Measurements from ENCODE around the gene TREML1. TPM values are rescaled to one million over a fixed set of nuclear protein-coding genes. Genes with fewer than 3 reads are reported as not detected.

The TREML1 gene
- total and polyA plus RNA-seq, 9 of the 15 experiments (the other 6 are each of a cell fraction or from before 2014, with no cell fraction given): not detected

DNA sequence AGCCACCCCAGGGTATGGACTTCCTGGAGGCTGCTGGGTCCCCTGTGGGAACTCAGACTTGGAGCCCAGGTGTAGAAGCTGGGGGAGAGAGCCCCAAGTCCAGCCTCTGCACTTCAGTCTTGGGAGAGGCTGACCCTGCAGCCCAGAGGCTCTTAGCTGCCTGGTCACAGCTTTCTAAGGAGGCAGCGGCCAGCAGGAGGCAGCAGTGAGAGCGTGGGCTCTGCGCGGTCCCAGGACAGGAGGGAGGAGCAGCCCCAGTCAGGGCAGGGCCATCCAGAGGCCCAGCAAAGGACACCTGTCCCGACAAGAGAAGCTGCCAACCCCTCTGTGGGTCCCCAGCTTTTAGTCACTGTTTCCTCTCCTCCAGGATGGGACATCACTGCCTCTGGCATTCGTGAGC lies 37.4 kb upstream of the TREML1 start:
- intact Hi-C loops (cut with micrococcal nuclease) (loop anchor here (5.0 kb wide), 1 partner anchor 126 kb away; no protein-coding TSS in a partner anchor), in situ Hi-C loops (cut with MboI) (no loop called here)
- ATAC-seq (peak; percentile 94), FAIRE-seq (peak; percentile 67), DNase-seq (ENCODE audit: extremely low read depth in 1 of 4, low spot score in 3 of 4) (peak; percentile 62 to 76 (median 66))
- ChIA-PET POLR2A (interaction anchor here (0.7 to 1.4 kb wide), 3 partner anchors 16 to 1123 kb away, joined by 3 to 4 read pairs (median 3); no protein-coding TSS in a partner anchor), CTCF (ENCODE audit: low intra/inter-chr PET ratio) (interaction anchor here (0.6 kb wide), 1 partner anchor 11 kb away, joined by 4 read pairs; no protein-coding TSS in a partner anchor)
- 6% methylated on average over 6 of the region's 6 CpGs for WGBS (ENCODE audit: insufficient coverage, low coverage, missing lambda C conversion rate)
- Histone ChIP-seq H3K9ac (ENCODE audit: insufficient read depth in 1 of 2, low read depth in 2 of 2, low read length in 2 of 2) (no peak overlapping the region), H3K4me2 (ENCODE audit: insufficient read depth, low read length) (no peak overlapping the region; the same call in 1 of the 2 replicates), H4K20me1 (replicated peaks; ENCODE audit: control insufficient read depth, insufficient read depth, low read length) (no peaks in the 10 kb centered on the region), H3K4me3 (no peak overlapping the region), H3K9me1 (ENCODE audit: control insufficient read depth, insufficient read depth, low read length) (no peaks in the 10 kb centered on the region), H3K4me1 (replicated peaks in 1 of 2; ENCODE audit: control insufficient read depth in 2 of 2, insufficient read depth in 2 of 2, low read length in 2 of 2) (no peaks in the 10 kb centered on the region), H3K36me3 (ENCODE audit: control insufficient read depth, insufficient read depth, low read length) (no peaks in the 10 kb centered on the region), H2AFZ (ENCODE audit: low read depth, low read length) (no peak overlapping the region), H3K79me2 (ENCODE audit: control insufficient read depth, insufficient read depth, low read length) (no peaks in the 10 kb centered on the region), H3K27ac (ENCODE audit: extremely low read depth, low read depth, low read length) (no peak overlapping the region), H3K9me3 (replicated peaks; ENCODE audit: control insufficient read depth, insufficient read depth, low read depth, low read length) (no peaks in the 10 kb centered on the region), H3K27me3 (ENCODE audit: control insufficient read depth in 2 of 2, insufficient read depth in 2 of 2, low read length in 2 of 2) (0 out of 5 replicates have a peak, but pooled peaks cover 0 to 8% of the 10 kb centered on the region in 2 experiments)
- BruUV-seq (replicated peaks): no TSS peak
- TF ChIP-seq RCOR1 (IDR thresholded peaks at IDR 0.05; ENCODE audit: borderline replicate concordance in 1 of 2, low read depth in 2 of 2, low read length in 2 of 2) (0 out of 4 replicates have a peak, but pooled peaks of 1 of the 2 experiments have one; percentile 9), MYC (IDR thresholded peaks at IDR 0.05; ENCODE audit: low read depth, low read length) (peak; percentile 24; the same call in 1 of the 2 replicates), MYC (CRISPR knock-in tag; IDR thresholded peaks at IDR 0.05; ENCODE audit: borderline replicate concordance, low read depth) (no peak), SMC3 (conservative IDR thresholded peaks at IDR 0.05; ENCODE audit: insufficient read depth, low read depth, low read length) (peak; percentile 33; the same call in 1 of the 2 replicates), CHD1 (IDR thresholded peaks at IDR 0.05; ENCODE audit: low read length) (no peak), HNRNPH1 (optimal IDR thresholded peaks at IDR 0.05; ENCODE audit: low read depth, low read length) (no peak), RB1 (IDR thresholded peaks at IDR 0.05; ENCODE audit: low read depth) (0 out of 2 replicates have a peak, but pooled peaks have one; percentile 40), NEUROD1 (IDR thresholded peaks at IDR 0.05; ENCODE audit: borderline replicate concordance, low read depth, low read length, partially characterized antibody) (no peak), SMARCA4 (IDR thresholded peaks at IDR 0.05) (no peak), ZBTB17 (CRISPR knock-in tag; IDR thresholded peaks at IDR 0.05) (no peak), MAZ (CRISPR knock-in tag; conservative IDR thresholded peaks at IDR 0.05 in 1 of 2, IDR thresholded peaks at IDR 0.05 in 1 of 2) (peak in 1 of 2 experiments; percentile 28; a peak in 1 of 4 replicates), PHF21A (IDR thresholded peaks at IDR 0.05; ENCODE audit: borderline replicate concordance, low read depth) (0 out of 2 replicates have a peak, but pooled peaks have one; percentile 27), RAD21 (CRISPR knock-in tag; conservative IDR thresholded peaks at IDR 0.05 in 1 of 2, IDR thresholded peaks at IDR 0.05 in 1 of 2) (peak in 1 of 2 experiments; percentile 57; a peak in 2 of 4 replicates)
- TF ChIP-seq, protein P1, sequence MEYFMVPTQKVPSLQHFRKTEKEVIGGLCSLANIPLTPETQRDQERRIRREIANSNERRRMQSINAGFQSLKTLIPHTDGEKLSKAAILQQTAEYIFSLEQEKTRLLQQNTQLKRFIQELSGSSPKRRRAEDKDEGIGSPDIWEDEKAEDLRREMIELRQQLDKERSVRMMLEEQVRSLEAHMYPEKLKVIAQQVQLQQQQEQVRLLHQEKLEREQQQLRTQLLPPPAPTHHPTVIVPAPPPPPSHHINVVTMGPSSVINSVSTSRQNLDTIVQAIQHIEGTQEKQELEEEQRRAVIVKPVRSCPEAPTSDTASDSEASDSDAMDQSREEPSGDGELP (CRISPR knock-in tag; IDR thresholded peaks at IDR 0.05; ENCODE audit: borderline replicate concordance): peak; percentile 22; the same call in 1 of the 2 replicates
- TF ChIP-seq, protein P2, sequence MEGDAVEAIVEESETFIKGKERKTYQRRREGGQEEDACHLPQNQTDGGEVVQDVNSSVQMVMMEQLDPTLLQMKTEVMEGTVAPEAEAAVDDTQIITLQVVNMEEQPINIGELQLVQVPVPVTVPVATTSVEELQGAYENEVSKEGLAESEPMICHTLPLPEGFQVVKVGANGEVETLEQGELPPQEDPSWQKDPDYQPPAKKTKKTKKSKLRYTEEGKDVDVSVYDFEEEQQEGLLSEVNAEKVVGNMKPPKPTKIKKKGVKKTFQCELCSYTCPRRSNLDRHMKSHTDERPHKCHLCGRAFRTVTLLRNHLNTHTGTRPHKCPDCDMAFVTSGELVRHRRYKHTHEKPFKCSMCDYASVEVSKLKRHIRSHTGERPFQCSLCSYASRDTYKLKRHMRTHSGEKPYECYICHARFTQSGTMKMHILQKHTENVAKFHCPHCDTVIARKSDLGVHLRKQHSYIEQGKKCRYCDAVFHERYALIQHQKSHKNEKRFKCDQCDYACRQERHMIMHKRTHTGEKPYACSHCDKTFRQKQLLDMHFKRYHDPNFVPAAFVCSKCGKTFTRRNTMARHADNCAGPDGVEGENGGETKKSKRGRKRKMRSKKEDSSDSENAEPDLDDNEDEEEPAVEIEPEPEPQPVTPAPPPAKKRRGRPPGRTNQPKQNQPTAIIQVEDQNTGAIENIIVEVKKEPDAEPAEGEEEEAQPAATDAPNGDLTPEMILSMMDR (IDR thresholded peaks at IDR 0.05 in 2 of 3, conservative IDR thresholded peaks at IDR 0.05 in 1 of 3; ENCODE audit: insufficient read depth in 2 of 3, low read depth in 1 of 3, low read length in 3 of 3): peak; percentile 65 to 83 (median 74)

All from K562 (cell line).